HepG2 (cell line): ENCODE data around the gene PA2G4. TPM values are rescaled to one million over a fixed set of nuclear protein-coding genes. Genes with fewer than 3 reads are reported as not detected.

ENCODE experiments used
- CBX1 ChIP-seq: IDR thresholded peaks from one replicate; pipeline ENCODE4 v1.6.1; 2016; ENCODE audit warnings: antibody characterized with exemption, low read depth
- CENPBD1 ChIP-seq: sonication (generic); formaldehyde crosslinking; IDR thresholded peaks from 2 replicates; pipeline ENCODE4 v1.8.0; 2022; ENCODE audit warnings: missing genetic modification reagents, low read depth, mild to moderate bottlenecking, borderline replicate concordance
- CENPT ChIP-seq: sonication (generic); formaldehyde crosslinking; IDR thresholded peaks from 2 replicates; pipeline ENCODE4 v1.8.0; 2022; ENCODE audit warnings: low read depth, mild to moderate bottlenecking, moderate library complexity, missing genetic modification reagents
- DMAP1 ChIP-seq: IDR thresholded peaks from 2 replicates; pipeline ENCODE4 v1.6.1; 2016
- ERF ChIP-seq: IDR thresholded peaks from 2 replicates; pipeline ENCODE4 v1.6.1; 2018; ENCODE audit warnings: missing biosample characterization, missing genetic modification reagents
- GATAD1 ChIP-seq: IDR thresholded peaks from 2 replicates; pipeline ENCODE4 v1.6.1; 2016; ENCODE audit warnings: missing genetic modification reagents, missing compliant biosample characterization
- HNRNPL ChIP-seq: fragments of 200-400 bp; formaldehyde crosslinking; IDR thresholded peaks from 2 replicates; pipeline ENCODE4 v1.6.1; 2017; ENCODE audit warnings: mild to moderate bottlenecking, low read depth, low read length
- HOXA7 ChIP-seq: sonication (generic); formaldehyde crosslinking; IDR thresholded peaks from 2 replicates; pipeline ENCODE4 v1.8.1; 2022; ENCODE audit warnings: mild to moderate bottlenecking, missing genetic modification reagents, moderate library complexity
- KLF12 ChIP-seq: sonication (generic); formaldehyde crosslinking; IDR thresholded peaks from 2 replicates; pipeline ENCODE4 v1.4.0; 2020; ENCODE audit warnings: missing genetic modification reagents, borderline replicate concordance
- KLF9 ChIP-seq: IDR thresholded peaks from 2 replicates; pipeline ENCODE4 v1.6.1; 2016; ENCODE audit warnings: low read depth
- KMT2B ChIP-seq: IDR thresholded peaks from 2 replicates; pipeline ENCODE4 v1.6.1; 2016; ENCODE audit warnings: missing genetic modification reagents, missing compliant biosample characterization
- MLLT10 ChIP-seq: sonication (generic); formaldehyde crosslinking; IDR thresholded peaks from 2 replicates; pipeline ENCODE4 v1.4.0; 2020; ENCODE audit warnings: missing genetic modification reagents
- NCOA2 ChIP-seq: sonication (generic); formaldehyde crosslinking; IDR thresholded peaks from 2 replicates; pipeline ENCODE4 v1.8.0; 2022; ENCODE audit warnings: inconsistent platforms
- RFXAP ChIP-seq: sonication (generic); formaldehyde crosslinking; IDR thresholded peaks from 2 replicates; pipeline ENCODE4 v1.4.0; 2020; ENCODE audit warnings: missing genetic modification reagents, borderline replicate concordance
- SCMH1 ChIP-seq: sonication (generic); formaldehyde crosslinking; IDR thresholded peaks from 2 replicates; pipeline ENCODE4 v1.9.0; 2021; ENCODE audit warnings: missing genetic modification reagents, mild to moderate bottlenecking, borderline replicate concordance
- SKIL ChIP-seq: sonication (generic); formaldehyde crosslinking; IDR thresholded peaks from 2 replicates; pipeline ENCODE4 v1.8.0; 2022; ENCODE audit warnings: missing genetic modification reagents, mild to moderate bottlenecking, moderate library complexity, borderline replicate concordance
- SMAD1 ChIP-seq: sonication (generic); formaldehyde crosslinking; IDR thresholded peaks from 2 replicates; pipeline ENCODE4 v1.4.0; 2020; ENCODE audit warnings: missing genetic modification reagents, low read depth, mild to moderate bottlenecking, borderline replicate concordance
- SRSF9 ChIP-seq: fragments of 200-400 bp; formaldehyde crosslinking; IDR thresholded peaks from 2 replicates; pipeline ENCODE4 v1.6.1; 2018; ENCODE audit warnings: borderline replicate concordance, mild to moderate bottlenecking, low read depth, low read length; ENCODE audit not compliant: insufficient read depth, poor library complexity, severe bottlenecking
- TARDBP ChIP-seq: sonication (generic); formaldehyde crosslinking; IDR thresholded peaks from 2 replicates; pipeline ENCODE4 v1.8.0; 2022; ENCODE audit warnings: mild to moderate bottlenecking, missing genetic modification reagents
- U2AF2 ChIP-seq: fragments of 200-400 bp; formaldehyde crosslinking; IDR thresholded peaks from 2 replicates; pipeline ENCODE4 v1.6.1; 2017; ENCODE audit warnings: low read depth, mild to moderate bottlenecking, low read length
- ZMAT3 ChIP-seq: sonication (generic); formaldehyde crosslinking; conservative IDR thresholded peaks from 2 replicates; pipeline ENCODE4 v1.7.0; 2021; ENCODE audit warnings: missing genetic modification reagents
- ZMYM3 ChIP-seq: sonication (generic); formaldehyde crosslinking; IDR thresholded peaks from 2 replicates; pipeline ENCODE4 v1.5.1; 2020; ENCODE audit warnings: mild to moderate bottlenecking, missing genetic modification reagents
- ZNF205 ChIP-seq: IDR thresholded peaks from 2 replicates; pipeline ENCODE4 v1.6.1; 2018; ENCODE audit warnings: missing biosample characterization, missing genetic modification reagents
- ZNF432 ChIP-seq: sonication (generic); formaldehyde crosslinking; IDR thresholded peaks from 2 replicates; pipeline ENCODE4 v1.5.0; 2020; ENCODE audit warnings: missing genetic modification reagents, mild to moderate bottlenecking, borderline replicate concordance
- ZNF460 ChIP-seq: sonication (generic); formaldehyde crosslinking; IDR thresholded peaks from 2 replicates; pipeline ENCODE4 v1.5.1; 2020; ENCODE audit warnings: missing genetic modification reagents, mild to moderate bottlenecking, borderline replicate concordance
- ZNF619 ChIP-seq: sonication (generic); formaldehyde crosslinking; IDR thresholded peaks from 2 replicates; pipeline ENCODE4 v1.4.0; 2020; ENCODE audit warnings: mild to moderate bottlenecking, missing genetic modification reagents
- ZNF740 ChIP-seq: sonication (generic); formaldehyde crosslinking; IDR thresholded peaks from 2 replicates; pipeline ENCODE4 v1.4.0; 2020; ENCODE audit warnings: missing genetic modification reagents
- ZNF784 ChIP-seq: sonication (generic); formaldehyde crosslinking; IDR thresholded peaks from 2 replicates; pipeline ENCODE4 v1.5.1; 2020; ENCODE audit warnings: missing genetic modification reagents, mild to moderate bottlenecking, borderline replicate concordance
- polyA plus RNA-seq, 8 experiments: library from polyadenylated mRNA; depleted of rRNA in 3 of 8; stranded (reverse) in 7 of 8; unstranded in 1 of 8; fragments of >200 nt; fragmentation: Illumina TruSeq in 4 of 8; extraction: Trizol in 4 of 8; gene quantifications; 2 replicates each; pipeline versions ENCODE4 v1.2.1 to v1.2.3, GENCODE V29; 2011 to 2016; ENCODE audit warnings: low read depth in 4 of 8, missing spikeins in 1 of 8, mixed read lengths in 1 of 8; ENCODE audit not compliant: insufficient read depth in 1 of 8
- total RNA-seq, 5 experiments: library from RNA; depleted of rRNA; stranded (reverse); fragments of >200 nt; fragmentation: Illumina TruSeq; extraction: Trizol; gene quantifications; 2 replicates each; pipeline ENCODE4 v1.2.3, GENCODE V29; 2016; ENCODE audit warnings: low read depth in 1 of 5

The PA2G4 gene
- total and polyA plus RNA-seq, 2 of the 13 experiments (the other 11 are each of a cell fraction or from before 2014, with no cell fraction given): 147 to 240 TPM

- no peak for TF ChIP-seq SKIL (CRISPR knock-in tag)
- peak; percentile 62; the same call in 1 of the 2 replicates for TF ChIP-seq GATAD1
- TF ChIP-seq ZMAT3: no peak
- TF ChIP-seq U2AF2: no peak
- TF ChIP-seq CBX1: no peak
- TF ChIP-seq SCMH1: no peak
- TF ChIP-seq RFXAP: peak; percentile 74; the same call in 1 of the 2 replicates
- TF ChIP-seq KLF12 (CRISPR knock-in tag): peak; percentile 92
- peak; percentile 73 for TF ChIP-seq TARDBP
- TF ChIP-seq ZNF432 (CRISPR knock-in tag): no peak
- no peak for TF ChIP-seq HNRNPL
- TF ChIP-seq ZMYM3 (CRISPR knock-in tag): 0 out of 2 replicates have a peak, but pooled peaks have one; percentile 14
- TF ChIP-seq CENPT: no peak
- peak; percentile 68 for TF ChIP-seq NCOA2
- TF ChIP-seq CENPBD1 (CRISPR knock-in tag): 0 out of 2 replicates have a peak, but pooled peaks have one; percentile 50
- TF ChIP-seq ZNF460 (CRISPR knock-in tag): no peak
- peak; percentile 99 for TF ChIP-seq ZNF740 (CRISPR knock-in tag)
- peak; percentile 82; the same call in 1 of the 2 replicates for TF ChIP-seq ERF (CRISPR knock-in tag)
- peak; percentile 73; the same call in 1 of the 2 replicates for TF ChIP-seq SMAD1 (CRISPR knock-in tag)
- TF ChIP-seq HOXA7 (CRISPR knock-in tag): no peak
- no peak for TF ChIP-seq MLLT10
- TF ChIP-seq DMAP1 (CRISPR knock-in tag): peak; percentile 95
- no peak; the same call in 1 of the 2 replicates for TF ChIP-seq ZNF619
- TF ChIP-seq KMT2B: peak; percentile 84
- no peak for TF ChIP-seq ZNF784 (CRISPR knock-in tag)
- TF ChIP-seq ZNF205 (CRISPR knock-in tag): 0 out of 2 replicates have a peak, but pooled peaks have one; percentile 73
- no peak; the same call in 1 of the 2 replicates for TF ChIP-seq KLF9
- TF ChIP-seq SRSF9: no peak
Observed at GRCh38 chr12:56116267-56117081, 12.1 kb downstream of the PA2G4 start, which contains the start of gene RPL41 (continued).
